Hematopoietic multipotent progenitor cell (in vitro differentiated cells): ENCODE results near the gene CSRP1. TPM values are rescaled to one million over a fixed set of nuclear protein-coding genes. Genes with fewer than 3 reads are reported as not detected.
"Not testable (repeated sequence)": the region's sequence is repeated elsewhere in the genome, so short reads cannot be mapped to it uniquely, and the experiment has no call there.

Experiments used
- DNase-seq, 3 donors: peaks; one replicate each; pipeline ENCODE4 v3.0.0-alpha.2; 2011 to 2015; ENCODE audit warnings: low read depth in 2 of 3, low spot score in 2 of 3
- total RNA-seq: library from RNA; depleted of rRNA; stranded (reverse); fragments of >200 nt; gene quantifications from one replicate; pipeline ENCODE4 v1.2.3, GENCODE V29; 2012

Gene CSRP1
- 128 TPM for total RNA-seq

DNA sequence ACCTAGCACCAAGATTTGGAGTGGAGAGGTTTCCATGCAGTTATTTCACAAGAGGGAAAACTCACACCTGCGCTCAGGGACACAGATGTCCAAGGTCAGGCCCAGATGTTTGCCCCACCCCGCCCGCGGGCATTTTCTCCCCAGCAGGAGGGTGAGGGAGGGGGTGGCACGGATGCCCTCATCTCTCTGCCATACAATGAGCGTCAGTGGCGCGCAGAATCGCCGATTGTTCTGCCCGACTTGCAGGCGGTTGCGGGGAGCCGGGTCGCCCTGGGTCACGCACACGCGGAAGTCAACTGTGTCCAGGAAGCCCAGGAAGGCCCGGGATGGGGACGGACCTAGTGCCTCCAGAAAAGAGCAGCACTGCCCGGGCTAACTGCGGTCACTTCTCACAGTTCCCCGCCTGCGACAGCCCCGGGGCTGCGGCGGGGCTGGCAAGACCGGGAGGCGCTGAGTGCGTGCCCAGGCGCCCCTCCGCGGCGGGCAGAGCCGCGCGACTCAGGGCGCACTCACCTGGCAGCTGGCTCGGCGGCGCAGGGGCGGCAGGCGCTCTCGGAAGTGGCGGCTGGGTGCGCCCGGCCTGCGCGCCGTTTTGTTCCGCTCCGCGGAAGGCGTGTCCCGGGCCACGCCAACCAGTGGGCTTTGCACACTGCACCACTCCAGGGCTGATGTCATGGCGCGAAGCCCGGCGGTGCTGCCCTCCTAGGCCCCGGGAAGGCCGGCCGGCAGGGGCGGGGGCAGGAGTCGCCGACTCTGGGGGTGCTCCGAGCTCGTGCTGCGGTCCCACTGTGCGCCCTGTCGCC is at the start of gene CSRP1:
Gene CSRP1 (minus strand): TSS at position 567 of the 803 bp plus-strand sequence. CDS start 10,820 bp downstream, outside the sequence.
- peak; percentile 62 to 86 (median 82) for DNase-seq

- DNase-seq, result peak in 1 of 3 donors; percentile 69
Observed at GRCh38 chr1:201555593-201555945, 48.6 kb upstream of the CSRP1 start.

- no peak for DNase-seq
Observed at GRCh38 chr1:201554789-201555592, 48.1 kb upstream of the CSRP1 start.

GRCh38 chr1:201554190-201554600 is 47.3 kb upstream of the CSRP1 start:
- no peak for DNase-seq

- peak in 1 of 3 donors; percentile 36 for DNase-seq
Observed at GRCh38 chr1:201553496-201554189, 46.7 kb upstream of the CSRP1 start.

DNA sequence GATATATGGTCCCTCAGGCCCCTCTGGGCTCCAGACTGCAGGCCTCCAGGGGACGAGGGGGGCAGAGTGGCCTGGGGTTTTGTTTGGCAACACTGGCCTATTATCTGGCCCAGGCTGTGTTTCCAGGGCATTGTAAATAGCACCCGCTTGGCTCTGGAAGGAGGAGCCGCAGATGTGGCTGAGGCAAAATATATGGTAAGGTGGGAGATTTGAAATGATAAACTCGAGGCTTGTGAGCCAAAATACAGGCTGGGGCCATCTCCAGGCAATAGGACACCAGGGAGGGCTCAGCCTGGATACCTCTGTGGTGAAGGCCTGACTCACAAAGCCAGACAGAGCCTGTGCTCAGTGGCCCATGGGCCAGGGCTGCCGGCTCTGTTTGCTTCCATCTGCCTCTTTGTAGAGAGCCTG is 46.0 kb upstream of the CSRP1 start:
- DNase-seq, result no peak

DNA sequence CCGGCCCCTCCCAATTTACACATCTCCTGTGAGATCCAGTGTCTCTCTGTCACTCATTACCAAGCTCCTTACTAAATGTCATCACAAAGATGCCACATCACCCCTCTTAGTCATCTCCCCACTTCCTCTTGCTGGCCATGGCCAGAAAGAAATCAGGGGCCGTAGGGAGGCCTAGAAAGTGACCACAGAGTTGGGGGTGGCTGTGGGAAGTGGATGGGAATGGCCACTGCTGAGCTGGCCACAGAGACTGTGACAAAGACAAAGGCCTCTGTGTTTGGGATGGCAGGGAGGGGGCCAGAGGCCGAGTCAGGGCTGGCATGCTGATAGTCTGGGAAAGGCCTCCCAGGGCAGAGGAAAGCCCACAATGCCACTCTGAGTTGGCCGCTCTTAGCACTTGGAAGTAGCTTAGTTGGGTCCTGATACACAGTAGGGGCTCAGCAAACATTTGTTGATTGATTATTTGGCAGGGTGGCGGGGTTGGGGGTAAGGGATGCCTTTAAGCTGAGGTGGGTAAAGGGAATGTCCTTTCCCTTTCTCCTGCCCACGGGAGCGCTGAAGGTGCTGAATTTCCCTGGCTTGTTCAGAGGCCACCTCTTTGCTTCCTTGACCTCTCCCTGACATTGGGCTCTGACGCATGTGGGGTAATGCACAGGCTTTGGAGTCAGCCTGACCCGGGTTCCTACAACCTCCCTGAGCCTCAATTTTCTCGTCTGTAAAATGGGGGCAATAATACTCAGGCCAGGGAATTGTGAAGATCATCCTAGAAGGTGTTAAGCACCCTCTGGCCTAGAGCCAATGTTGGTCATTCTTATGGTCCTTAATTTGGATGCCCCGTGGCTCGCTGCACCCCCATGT is 45.2 kb upstream of the CSRP1 start:
- DNase-seq, result no peak

- DNase-seq, result no peak
Observed at GRCh38 chr1:201551096-201551495, 44.2 kb upstream of the CSRP1 start.

DNA sequence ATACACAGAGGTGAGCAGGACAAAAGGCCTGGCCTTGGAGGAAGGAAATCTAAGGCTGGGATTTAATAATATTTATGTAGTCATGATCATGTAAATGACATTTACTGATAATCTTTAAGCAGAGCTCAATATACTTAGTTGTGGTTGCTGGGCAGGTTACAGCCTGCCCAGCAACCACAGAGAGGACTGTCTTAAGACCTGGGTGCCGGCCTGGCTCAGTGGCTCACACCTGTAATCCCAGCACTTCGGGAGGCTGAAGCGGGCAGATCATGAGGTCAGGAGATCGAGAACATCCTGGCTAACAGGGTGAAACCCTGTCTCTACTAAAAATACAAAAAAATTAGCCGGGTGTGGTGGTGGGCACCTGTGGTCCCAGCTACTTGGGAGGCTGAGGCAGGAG is 42.6 kb upstream of the CSRP1 start:
- not testable (repeated sequence) for DNase-seq

DNA sequence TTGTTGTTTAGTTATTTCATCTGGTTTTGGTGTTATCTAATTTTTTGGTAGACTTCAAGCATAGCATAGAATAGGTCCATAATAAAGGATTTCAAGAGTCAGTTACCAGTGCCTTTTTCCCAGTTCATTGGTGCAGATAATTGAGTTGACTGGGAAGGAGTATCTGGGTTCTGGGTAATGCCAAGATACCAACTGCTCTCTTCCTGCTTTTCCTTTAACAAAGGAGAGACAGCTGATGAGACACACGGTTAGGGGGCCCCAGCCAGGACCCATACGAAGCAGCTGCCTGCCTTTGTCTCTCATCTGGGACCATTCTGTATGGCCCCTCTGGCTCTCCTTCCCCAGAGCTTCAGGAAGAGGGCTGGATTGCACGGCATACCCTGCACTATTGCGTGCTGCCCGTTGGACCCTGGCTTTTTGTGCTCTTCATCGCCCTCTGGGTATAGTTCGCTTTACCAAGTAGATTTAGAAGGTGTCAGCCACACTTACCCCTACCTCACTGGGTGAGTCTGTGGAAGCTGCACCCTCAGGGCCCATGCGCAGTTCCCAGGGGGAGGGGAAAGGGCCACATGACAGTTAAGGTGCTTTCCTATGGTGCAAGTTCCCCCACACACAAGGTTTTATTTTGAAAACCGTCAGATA is 39.0 kb upstream of the CSRP1 start:
- DNase-seq, result peak in 2 of 3 donors; percentile 54 to 72

DNA sequence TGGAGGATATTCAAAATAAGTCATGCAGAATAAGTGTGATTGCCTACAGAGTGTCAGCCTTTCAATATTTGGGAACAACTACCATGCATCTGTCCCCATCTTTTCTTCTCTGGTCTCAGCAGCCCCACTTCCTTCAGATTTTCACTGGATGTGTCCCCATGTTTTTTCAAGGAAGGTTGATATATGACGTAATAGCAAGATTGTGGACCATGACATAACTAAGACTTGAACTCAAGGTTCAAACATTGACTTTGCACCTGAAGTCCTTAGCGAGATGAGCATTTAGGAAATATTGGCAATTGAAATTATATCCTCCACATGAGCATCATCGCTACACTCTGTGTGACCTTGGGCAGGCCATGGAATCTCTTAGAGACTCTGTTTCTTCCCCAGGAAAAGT is 37.8 kb upstream of the CSRP1 start:
- DNase-seq, result no peak

- no peak for DNase-seq
Observed at GRCh38 chr1:201543871-201544642, 37.1 kb upstream of the CSRP1 start.

DNA sequence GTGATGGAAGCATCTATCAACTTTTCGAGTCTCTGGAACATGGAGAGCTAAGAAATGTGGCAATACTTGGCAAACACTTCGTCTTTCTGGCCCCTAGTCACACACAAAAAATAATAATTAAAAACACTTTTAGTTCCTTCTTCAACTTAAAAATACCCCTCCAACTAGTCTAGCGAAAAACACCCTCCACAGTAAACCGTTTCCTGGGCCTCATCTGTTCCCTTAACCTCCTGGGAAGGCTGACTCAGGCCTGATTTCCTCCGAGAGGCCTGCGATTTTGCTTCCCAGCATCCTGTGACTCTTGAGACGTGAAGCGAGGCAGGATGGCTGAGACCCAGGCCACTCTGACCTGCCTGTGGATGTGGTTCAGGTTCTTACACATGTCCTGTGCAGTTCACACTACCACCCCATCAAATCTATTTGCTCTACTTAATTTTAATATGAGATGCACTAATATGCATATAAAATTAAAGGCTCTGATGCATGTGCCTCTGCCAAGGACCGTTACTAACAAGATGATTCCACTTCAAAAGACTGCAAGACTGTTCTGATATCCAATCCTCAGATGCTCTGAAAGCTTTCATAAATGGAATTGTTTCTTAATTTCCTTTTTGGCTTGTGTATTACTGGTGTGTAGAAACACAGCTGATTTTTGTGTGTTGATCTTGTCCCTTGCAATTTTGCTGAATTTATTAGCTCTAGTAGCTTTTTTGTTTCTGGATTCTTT is 35.5 kb upstream of the CSRP1 start:
- no peak for DNase-seq

GRCh38 chr1:201540846-201541735 is 34.2 kb upstream of the CSRP1 start:
- DNase-seq, result no peak

GRCh38 chr1:201539561-201540431 is 32.9 kb upstream of the CSRP1 start:
- DNase-seq, result peak in 1 of 3 donors; percentile 54
